ENCODE results near the gene PLA2G4D. TPM values are rescaled to one million over a fixed set of nuclear protein-coding genes. Genes with fewer than 3 reads are reported as not detected.

PLA2G4D gene
- total RNA-seq, 1 experiment from 2014 or later: 0.34 TPM

GRCh38 chr15:42141795-42142667 lies 47.7 kb upstream of the PLA2G4D start:
- Histone ChIP-seq H3K27ac (ENCODE audit: low read depth, low read length) (no peak overlapping the region), H3K4me3 (replicated peaks in 1 of 2; ENCODE audit: low read depth in 1 of 2, low read length in 2 of 2) (no peak overlapping the region), H3K27me3 (ENCODE audit: insufficient read depth, low read length) (no peaks in the 10 kb centered on the region; the same call in 1 of the 2 replicates), H3K36me3 (ENCODE audit: control insufficient read depth in 1 of 2, insufficient read depth in 2 of 2, low read length in 2 of 2) (no peaks in the 10 kb centered on the region), H3K4me2 (ENCODE audit: low read length) (no peak overlapping the region), H3K79me2 (ENCODE audit: insufficient read depth, low read length) (no peaks in the 10 kb centered on the region), H4K20me1 (ENCODE audit: insufficient read depth) (no peaks in the 10 kb centered on the region), H3K9me3 (ENCODE audit: control insufficient read depth in 1 of 2, insufficient read depth in 1 of 2, low read depth in 1 of 2, low read length in 2 of 2) (no peaks in the 10 kb centered on the region), H3K4me1 (ENCODE audit: control insufficient read depth in 1 of 2, insufficient read depth in 2 of 2, low read length in 2 of 2) (no peaks in the 10 kb centered on the region), H3K9me2 (ENCODE audit: insufficient read depth) (no peaks in the 10 kb centered on the region), H2AFZ (ENCODE audit: low read depth, low read length, poor library complexity, severe bottlenecking) (no peak overlapping the region), H3K9ac (ENCODE audit: low read length) (no peak overlapping the region)
- ChIA-PET CTCF (interaction anchor here (0.7 to 1.3 kb wide), 2 partner anchors 8 to 68 kb away, joined by 3 to 5 read pairs; no protein-coding TSS in a partner anchor), RAD21 (ENCODE audit: low non-redundant PET in 1 of 2, low total read pairs in 2 of 2, uncharacterized antibody in 2 of 2, unreplicated experiment in 2 of 2) (no interaction called here), POLR2A (no interaction called here)
- intact Hi-C loops (cut with micrococcal nuclease): no loop called here
- DNase-seq (ENCODE audit: low read depth, low spot score) (no peak), ATAC-seq (no peak)
- BruUV-seq (replicated peaks): no TSS peak
- TF ChIP-seq RAD21 (IDR thresholded peaks at IDR 0.05; ENCODE audit: low read depth) (no peak), ZFX (IDR thresholded peaks at IDR 0.05) (no peak), CTCF (IDR thresholded peaks at IDR 0.05 in 2 of 3, conservative IDR thresholded peaks at IDR 0.05 in 1 of 3; ENCODE audit: borderline replicate concordance in 1 of 3, insufficient read depth in 1 of 3, low read depth in 2 of 3, low read length in 2 of 3) (no peak), POLR2AphosphoS5 (IDR thresholded peaks at IDR 0.05; ENCODE audit: low read depth, low read length) (no peak), JUND (IDR thresholded peaks at IDR 0.05) (no peak), ZBTB33 (IDR thresholded peaks at IDR 0.05; ENCODE audit: extremely low read depth, insufficient replicate concordance, low read length) (no peak), ELF1 (IDR thresholded peaks at IDR 0.05; ENCODE audit: borderline replicate concordance, low read depth) (no peak), POLR2A (IDR thresholded peaks at IDR 0.05; ENCODE audit: borderline replicate concordance, extremely low read depth, insufficient read depth, insufficient read length) (no peak), TCF7L2 (IDR thresholded peaks at IDR 0.05; ENCODE audit: borderline replicate concordance, extremely low read depth, insufficient read depth, insufficient read length) (no peak), SP1 (IDR thresholded peaks at IDR 0.05; ENCODE audit: low read depth) (no peak), ZNF274 (IDR thresholded peaks at IDR 0.05; ENCODE audit: low read depth, low read length) (no peak), FOSL1 (IDR thresholded peaks at IDR 0.05; ENCODE audit: low read depth) (no peak), EGR1 (IDR thresholded peaks at IDR 0.05; ENCODE audit: low read depth) (no peak), SIN3A (IDR thresholded peaks at IDR 0.05; ENCODE audit: low read depth) (no peak), CEBPB (IDR thresholded peaks at IDR 0.05; ENCODE audit: low read depth) (no peak), YY1 (IDR thresholded peaks at IDR 0.05; ENCODE audit: extremely low read depth, insufficient replicate concordance, low read depth, low read length) (no peak), EZH2 (IDR thresholded peaks at IDR 0.05) (no peak), ATF3 (IDR thresholded peaks at IDR 0.05) (no peak)
- TF ChIP-seq, protein P1, sequence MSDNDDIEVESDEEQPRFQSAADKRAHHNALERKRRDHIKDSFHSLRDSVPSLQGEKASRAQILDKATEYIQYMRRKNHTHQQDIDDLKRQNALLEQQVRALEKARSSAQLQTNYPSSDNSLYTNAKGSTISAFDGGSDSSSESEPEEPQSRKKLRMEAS (IDR thresholded peaks at IDR 0.05): no peak
